ENCODE results near the gene CLDN4.

The CLDN4 gene

GRCh38 chr7:73831584-73831833 is 713 bp downstream of the CLDN4 start:
- H3K79me2 ChIP-seq (ENCODE audit: insufficient read depth, low read length), result no peaks in the 10 kb centered on the region
- TF ChIP-seq, protein P1, sequence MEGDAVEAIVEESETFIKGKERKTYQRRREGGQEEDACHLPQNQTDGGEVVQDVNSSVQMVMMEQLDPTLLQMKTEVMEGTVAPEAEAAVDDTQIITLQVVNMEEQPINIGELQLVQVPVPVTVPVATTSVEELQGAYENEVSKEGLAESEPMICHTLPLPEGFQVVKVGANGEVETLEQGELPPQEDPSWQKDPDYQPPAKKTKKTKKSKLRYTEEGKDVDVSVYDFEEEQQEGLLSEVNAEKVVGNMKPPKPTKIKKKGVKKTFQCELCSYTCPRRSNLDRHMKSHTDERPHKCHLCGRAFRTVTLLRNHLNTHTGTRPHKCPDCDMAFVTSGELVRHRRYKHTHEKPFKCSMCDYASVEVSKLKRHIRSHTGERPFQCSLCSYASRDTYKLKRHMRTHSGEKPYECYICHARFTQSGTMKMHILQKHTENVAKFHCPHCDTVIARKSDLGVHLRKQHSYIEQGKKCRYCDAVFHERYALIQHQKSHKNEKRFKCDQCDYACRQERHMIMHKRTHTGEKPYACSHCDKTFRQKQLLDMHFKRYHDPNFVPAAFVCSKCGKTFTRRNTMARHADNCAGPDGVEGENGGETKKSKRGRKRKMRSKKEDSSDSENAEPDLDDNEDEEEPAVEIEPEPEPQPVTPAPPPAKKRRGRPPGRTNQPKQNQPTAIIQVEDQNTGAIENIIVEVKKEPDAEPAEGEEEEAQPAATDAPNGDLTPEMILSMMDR (conservative IDR thresholded peaks at IDR 0.05; ENCODE audit: low read length), result no peak
- no peak for TF ChIP-seq EZH2phosphoT487 (IDR thresholded peaks at IDR 0.05; ENCODE audit: borderline replicate concordance)
- no peaks in the 10 kb centered on the region for H3K9me3 ChIP-seq (ENCODE audit: insufficient read depth, low read depth, low read length)
- no peak overlapping the region for H2AFZ ChIP-seq (ENCODE audit: low read length)
- H3K4me1 ChIP-seq (ENCODE audit: insufficient read depth, low read length, poor library complexity, severe bottlenecking), result peaks cover 25% of the 10 kb centered on the region
- H3K9ac ChIP-seq (ENCODE audit: low read depth, low read length, poor library complexity, severe bottlenecking), result no peak overlapping the region
- no peaks in the 10 kb centered on the region for H3K27me3 ChIP-seq (ENCODE audit: insufficient read depth, low read length, poor library complexity, severe bottlenecking)
- H3K4me3 ChIP-seq (ENCODE audit: low read length, poor library complexity, severe bottlenecking), result no peak overlapping the region
- H3K36me3 ChIP-seq (ENCODE audit: insufficient read depth, low read length), result no peaks in the 10 kb centered on the region
- H3K9me2 ChIP-seq (replicated peaks; ENCODE audit: low read depth, low read length), result no peaks in the 10 kb centered on the region
- H3F3A ChIP-seq (ENCODE audit: low read depth), result no peaks in the 10 kb centered on the region; the same call in 1 of the 2 replicates
- no peak overlapping the region for H3K4me2 ChIP-seq (ENCODE audit: low read depth, low read length, poor library complexity, severe bottlenecking)
- no peaks in the 10 kb centered on the region for H4K20me1 ChIP-seq (ENCODE audit: insufficient read depth, low read length, poor library complexity, severe bottlenecking)

GRCh38 chr7:73831834-73832651 is 1.2 kb downstream of the CLDN4 start:
- no peak for TF ChIP-seq EZH2phosphoT487 (IDR thresholded peaks at IDR 0.05; ENCODE audit: borderline replicate concordance)
- TF ChIP-seq, protein P1 (conservative IDR thresholded peaks at IDR 0.05; ENCODE audit: low read length), result no peak
- Histone ChIP-seq H3K4me3 (ENCODE audit: low read length, poor library complexity, severe bottlenecking) (no peak overlapping the region), H4K20me1 (ENCODE audit: insufficient read depth, low read length, poor library complexity, severe bottlenecking) (no peaks in the 10 kb centered on the region), H3K4me1 (ENCODE audit: insufficient read depth, low read length, poor library complexity, severe bottlenecking) (peaks cover 20% of the 10 kb centered on the region), H3K9me3 (ENCODE audit: insufficient read depth, low read depth, low read length) (no peaks in the 10 kb centered on the region), H2AFZ (ENCODE audit: low read length) (no peak overlapping the region), H3K9ac (ENCODE audit: low read depth, low read length, poor library complexity, severe bottlenecking) (no peak overlapping the region), H3F3A (ENCODE audit: low read depth) (no peaks in the 10 kb centered on the region; the same call in 1 of the 2 replicates), H3K9me2 (replicated peaks; ENCODE audit: low read depth, low read length) (no peaks in the 10 kb centered on the region), H3K36me3 (ENCODE audit: insufficient read depth, low read length) (no peaks in the 10 kb centered on the region), H3K27me3 (ENCODE audit: insufficient read depth, low read length, poor library complexity, severe bottlenecking) (no peaks in the 10 kb centered on the region), H3K4me2 (ENCODE audit: low read depth, low read length, poor library complexity, severe bottlenecking) (no peak overlapping the region), H3K79me2 (ENCODE audit: insufficient read depth, low read length) (no peaks in the 10 kb centered on the region)

DNA sequence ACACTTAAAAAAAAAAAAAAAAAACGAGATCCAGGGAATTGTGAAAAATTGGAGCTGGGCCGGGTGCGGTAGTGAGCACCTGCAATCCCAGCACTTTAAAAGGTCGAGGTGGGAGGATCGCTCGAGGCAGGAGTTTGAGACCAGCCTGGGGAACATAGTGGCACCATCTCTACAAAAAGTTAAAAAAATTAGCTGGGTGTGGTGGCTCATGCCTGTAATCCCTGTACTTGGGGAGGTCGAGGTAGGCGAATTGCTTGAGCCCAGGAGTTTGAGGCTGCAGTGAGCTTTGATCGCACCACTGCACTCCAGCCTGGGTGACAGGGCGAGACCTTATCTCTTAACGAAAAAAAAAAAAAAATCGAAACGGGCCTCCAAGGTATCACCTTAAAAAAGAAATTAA is 2.0 kb downstream of the CLDN4 start:
- Histone ChIP-seq H2AFZ (ENCODE audit: low read length) (no peak overlapping the region), H3F3A (ENCODE audit: low read depth) (no peaks in the 10 kb centered on the region), H3K9ac (ENCODE audit: low read depth, low read length, poor library complexity, severe bottlenecking) (no peak overlapping the region), H3K27me3 (ENCODE audit: insufficient read depth, low read length, poor library complexity, severe bottlenecking) (no peaks in the 10 kb centered on the region), H3K79me2 (ENCODE audit: insufficient read depth, low read length) (no peaks in the 10 kb centered on the region), H4K20me1 (ENCODE audit: insufficient read depth, low read length, poor library complexity, severe bottlenecking) (no peaks in the 10 kb centered on the region), H3K4me2 (ENCODE audit: low read depth, low read length, poor library complexity, severe bottlenecking) (no peak overlapping the region), H3K9me3 (ENCODE audit: insufficient read depth, low read depth, low read length) (no peaks in the 10 kb centered on the region), H3K9me2 (replicated peaks; ENCODE audit: low read depth, low read length) (no peaks in the 10 kb centered on the region), H3K36me3 (ENCODE audit: insufficient read depth, low read length) (no peaks in the 10 kb centered on the region), H3K4me1 (ENCODE audit: insufficient read depth, low read length, poor library complexity, severe bottlenecking) (peaks cover 12% of the 10 kb centered on the region), H3K4me3 (ENCODE audit: low read length, poor library complexity, severe bottlenecking) (no peak overlapping the region)
- TF ChIP-seq, protein P1 (conservative IDR thresholded peaks at IDR 0.05; ENCODE audit: low read length), result no peak
- no peak for TF ChIP-seq EZH2phosphoT487 (IDR thresholded peaks at IDR 0.05; ENCODE audit: borderline replicate concordance)
